H9 (cell line): ENCODE measurements around the gene CNTN2. TPM values are rescaled to one million over a fixed set of nuclear protein-coding genes. Genes with fewer than 3 reads are reported as not detected.

Experiments used
- DNase-seq: peaks from one replicate; pipeline ENCODE4 v3.0.0-alpha.2; 2017
- H2AFZ ChIP-seq: one replicate; pipeline ENCODE4 v1.6.1; 2013; ENCODE audit warnings: mild to moderate bottlenecking, low read length, control low read depth, moderate library complexity
- H2AK5ac ChIP-seq: 2 replicates; pipeline ENCODE4 v1.6.1; 2013; ENCODE audit warnings: low read length, control low read depth, mixed read lengths; ENCODE audit not compliant: insufficient read length
- H2BK120ac ChIP-seq: one replicate; pipeline ENCODE4 v1.6.1; 2013; ENCODE audit warnings: low read depth, mild to moderate bottlenecking, low read length, control low read depth, inconsistent platforms; ENCODE audit not compliant: poor library complexity, severe bottlenecking
- H2BK12ac ChIP-seq: 2 replicates; pipeline ENCODE4 v1.6.1; 2013; ENCODE audit warnings: low read length, control low read depth, mixed read lengths, low read depth; ENCODE audit not compliant: insufficient read length
- H2BK15ac ChIP-seq: 2 replicates; pipeline ENCODE4 v1.6.1; 2013; ENCODE audit warnings: low read depth, low read length, control low read depth
- H2BK20ac ChIP-seq: one replicate; pipeline ENCODE4 v1.6.1; 2013; ENCODE audit warnings: low read depth, mild to moderate bottlenecking, low read length, control low read depth, inconsistent platforms; ENCODE audit not compliant: poor library complexity, severe bottlenecking
- H2BK5ac ChIP-seq: 2 replicates; pipeline ENCODE4 v1.6.1; 2013; ENCODE audit warnings: low read length, control low read depth, mixed read lengths; ENCODE audit not compliant: insufficient read length
- H3K14ac ChIP-seq: 2 replicates; pipeline ENCODE4 v1.6.1; 2013; ENCODE audit warnings: low read length, control low read depth; ENCODE audit not compliant: insufficient read depth
- H3K18ac ChIP-seq: 2 replicates; pipeline ENCODE4 v1.6.1; 2013; ENCODE audit warnings: low read depth, mild to moderate bottlenecking, mixed read lengths, low read length, control low read depth; ENCODE audit not compliant: insufficient read length
- H3K23ac ChIP-seq: 2 replicates; pipeline ENCODE4 v1.6.1; 2013; ENCODE audit warnings: low read length, control low read depth, mixed read lengths, low read depth; ENCODE audit not compliant: insufficient read length
- H3K23me2 ChIP-seq: 2 replicates; pipeline ENCODE4 v1.6.1; 2013; ENCODE audit warnings: low read depth, mild to moderate bottlenecking, mixed read lengths, low read length, control low read depth; ENCODE audit not compliant: insufficient read length, poor library complexity, severe bottlenecking
- H3K27ac ChIP-seq: 2 replicates; pipeline ENCODE4 v1.5.1; 2013; ENCODE audit warnings: low read length, control low read depth, mixed read lengths, low read depth; ENCODE audit not compliant: insufficient read length
- H3K27me3 ChIP-seq: 2 replicates; pipeline ENCODE4 v1.6.1; 2013; ENCODE audit warnings: low read length, control low read depth, inconsistent platforms; ENCODE audit not compliant: insufficient read depth
- H3K4ac ChIP-seq: 2 replicates; pipeline ENCODE4 v1.6.1; 2013; ENCODE audit warnings: low read depth, mild to moderate bottlenecking, control low read depth, inconsistent platforms, low read length, moderate library complexity
- H3K4me1 ChIP-seq: 2 replicates; pipeline ENCODE4 v1.6.1; 2013; ENCODE audit warnings: low read length, control low read depth, inconsistent platforms; ENCODE audit not compliant: insufficient read depth
- H3K4me2 ChIP-seq: 2 replicates; pipeline ENCODE4 v1.6.1; 2013; ENCODE audit warnings: low read length, control low read depth, mixed read lengths; ENCODE audit not compliant: insufficient read length, insufficient read depth
- H3K56ac ChIP-seq: 2 replicates; pipeline ENCODE4 v1.6.1; 2013; ENCODE audit warnings: low read depth, mild to moderate bottlenecking, mixed read lengths, low read length, control low read depth; ENCODE audit not compliant: insufficient read length
- H3K79me1 ChIP-seq: 2 replicates; pipeline ENCODE4 v1.6.1; 2013; ENCODE audit warnings: low read depth, mild to moderate bottlenecking, moderate library complexity, low read length, control low read depth, inconsistent platforms; ENCODE audit not compliant: insufficient read depth, poor library complexity, severe bottlenecking
- H3K79me2 ChIP-seq: 2 replicates; pipeline ENCODE4 v1.6.1; 2013; ENCODE audit warnings: low read length, control low read depth, inconsistent platforms; ENCODE audit not compliant: insufficient read depth
- H3K9ac ChIP-seq: 2 replicates; pipeline ENCODE4 v1.6.1; 2013; ENCODE audit warnings: low read length, control low read depth, mixed read lengths; ENCODE audit not compliant: insufficient read length; ENCODE audit errors: extremely low read depth
- H3K9me3 ChIP-seq: one replicate; pipeline ENCODE4 v1.6.1; 2013; ENCODE audit warnings: low read depth, low read length, inconsistent platforms; ENCODE audit not compliant: control insufficient read depth
- H3T11ph ChIP-seq: one replicate; pipeline ENCODE4 v1.6.1; 2013; ENCODE audit warnings: mild to moderate bottlenecking, low read length, control low read depth, inconsistent platforms
- H4K20me1 ChIP-seq: one replicate; pipeline ENCODE4 v1.6.1; 2013; ENCODE audit not compliant: control insufficient read depth, insufficient read length, insufficient read depth
- H4K5ac ChIP-seq: 2 replicates; pipeline ENCODE4 v1.6.1; 2013; ENCODE audit warnings: low read depth, mild to moderate bottlenecking, mixed read lengths, low read length, control low read depth; ENCODE audit not compliant: insufficient read length
- H4K8ac ChIP-seq: replicated peaks from 2 replicates; pipeline ENCODE4 v1.6.1; 2013; ENCODE audit warnings: low read length, control low read depth, mixed read lengths, low read depth; ENCODE audit not compliant: insufficient read length
- H4K91ac ChIP-seq: 2 replicates; pipeline ENCODE4 v1.6.1; 2013; ENCODE audit warnings: low read depth, mild to moderate bottlenecking, moderate library complexity, mixed read lengths, low read length, control low read depth; ENCODE audit not compliant: insufficient read length
- H3K27ac Mint-ChIP-seq, 3 experiments: 2 replicates in 2 of 3; 3 replicates in 1 of 3; pipeline ENCODE4 v1.8.0; 2020 to 2021; ENCODE audit warnings: mixed read lengths in 3 of 3, mild to moderate bottlenecking in 1 of 3, moderate library complexity in 1 of 3
- H3K27me3 Mint-ChIP-seq: 2 replicates; pipeline ENCODE4 v1.8.0; 2021; ENCODE audit warnings: low read depth, mild to moderate bottlenecking, moderate library complexity, mixed read lengths
- H3K36me3 Mint-ChIP-seq, 3 experiments: 2 replicates in 2 of 3; 3 replicates in 1 of 3; pipeline ENCODE4 v1.8.0; 2020 to 2021; ENCODE audit warnings: low read depth in 3 of 3, mixed read lengths in 3 of 3; ENCODE audit not compliant: insufficient read depth in 1 of 3
- H3K4me1 Mint-ChIP-seq, 2 experiments: 2 replicates each; pipeline ENCODE4 v1.8.0; 2020; ENCODE audit warnings: mixed read lengths in 2 of 2
- H3K4me3 Mint-ChIP-seq, 2 experiments: 2 replicates in 1 of 2; 3 replicates in 1 of 2; pipeline ENCODE4 v1.8.0; 2020 to 2021; ENCODE audit warnings: mild to moderate bottlenecking in 2 of 2, mixed read lengths in 2 of 2, moderate library complexity in 1 of 2
- H3K9me3 Mint-ChIP-seq, 2 experiments: 2 replicates in 1 of 2; 3 replicates in 1 of 2; pipeline ENCODE4 v1.8.0; 2020; ENCODE audit warnings: mild to moderate bottlenecking in 2 of 2, mixed read lengths in 2 of 2, moderate library complexity in 1 of 2
- WGBS: extraction: QIAGEN DNeasy Blood & Tissue Kit; methylation state at CpG from one replicate; pipeline ENCODE4 v1.1.7; 2013; ENCODE audit warnings: missing lambda C conversion rate, low lambda C conversion rate, mixed read lengths; ENCODE audit not compliant: insufficient read length; ENCODE audit errors: extremely low coverage; 5-methylcytosine and 5-hydroxymethylcytosine counted together
- total RNA-seq: library from RNA; stranded (reverse); gene quantifications from 2 replicates; pipeline ENCODE4 v1.2.1, GENCODE V29; 2021
- TF ChIP-seq, protein P1 (sequence below): fragments of 200-600 bp; sonication (generic); conservative IDR thresholded peaks from 3 replicates; pipeline ENCODE4 v1.8.0; 2021; ENCODE audit warnings: antibody characterized with exemption, mild to moderate bottlenecking

The CNTN2 gene
- total RNA-seq, 1 experiment from 2014 or later, result 0.42 TPM

DNA sequence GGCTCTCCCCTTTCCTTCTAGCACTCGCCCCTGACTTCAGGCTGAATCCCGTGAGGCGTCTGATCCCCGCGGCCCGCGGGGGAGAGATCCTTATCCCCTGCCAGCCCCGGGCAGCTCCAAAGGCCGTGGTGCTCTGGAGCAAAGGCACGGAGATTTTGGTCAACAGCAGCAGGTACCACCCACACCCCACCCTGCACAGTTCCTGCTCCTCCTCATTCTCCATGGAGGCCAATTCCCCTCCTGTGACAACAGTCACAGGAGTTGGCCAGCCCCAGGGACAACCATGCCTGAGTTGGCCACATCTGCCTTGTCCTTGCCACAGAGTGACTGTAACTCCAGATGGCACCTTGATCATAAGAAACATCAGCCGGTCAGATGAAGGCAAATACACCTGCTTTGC, 21.3 kb downstream of the CNTN2 start:
- H3K9me3 Mint-ChIP-seq, result no peaks in the 10 kb centered on the region
- no peaks in the 10 kb centered on the region for H3K27me3 ChIP-seq
- no peaks in the 10 kb centered on the region for H3K36me3 Mint-ChIP-seq
- H3K9ac ChIP-seq, result no peak overlapping the region
- no peak overlapping the region for H2BK5ac ChIP-seq
- TF ChIP-seq, protein P1, sequence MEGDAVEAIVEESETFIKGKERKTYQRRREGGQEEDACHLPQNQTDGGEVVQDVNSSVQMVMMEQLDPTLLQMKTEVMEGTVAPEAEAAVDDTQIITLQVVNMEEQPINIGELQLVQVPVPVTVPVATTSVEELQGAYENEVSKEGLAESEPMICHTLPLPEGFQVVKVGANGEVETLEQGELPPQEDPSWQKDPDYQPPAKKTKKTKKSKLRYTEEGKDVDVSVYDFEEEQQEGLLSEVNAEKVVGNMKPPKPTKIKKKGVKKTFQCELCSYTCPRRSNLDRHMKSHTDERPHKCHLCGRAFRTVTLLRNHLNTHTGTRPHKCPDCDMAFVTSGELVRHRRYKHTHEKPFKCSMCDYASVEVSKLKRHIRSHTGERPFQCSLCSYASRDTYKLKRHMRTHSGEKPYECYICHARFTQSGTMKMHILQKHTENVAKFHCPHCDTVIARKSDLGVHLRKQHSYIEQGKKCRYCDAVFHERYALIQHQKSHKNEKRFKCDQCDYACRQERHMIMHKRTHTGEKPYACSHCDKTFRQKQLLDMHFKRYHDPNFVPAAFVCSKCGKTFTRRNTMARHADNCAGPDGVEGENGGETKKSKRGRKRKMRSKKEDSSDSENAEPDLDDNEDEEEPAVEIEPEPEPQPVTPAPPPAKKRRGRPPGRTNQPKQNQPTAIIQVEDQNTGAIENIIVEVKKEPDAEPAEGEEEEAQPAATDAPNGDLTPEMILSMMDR, result no peak
- H3K4me3 Mint-ChIP-seq, result no peak overlapping the region
- H3K4me2 ChIP-seq, result no peak overlapping the region
- DNase-seq, result no peak
- no peak overlapping the region for H3K4ac ChIP-seq
- H3K27ac Mint-ChIP-seq, result no peak overlapping the region
- no peak overlapping the region for H3K23ac ChIP-seq
- no peak overlapping the region for H3T11ph ChIP-seq
- no CpG with 5 or more reads among the region's 11 CpGs for WGBS
- H3K79me1 ChIP-seq, result no peaks in the 10 kb centered on the region
- no peaks in the 10 kb centered on the region for H4K20me1 ChIP-seq
- H3K9me3 ChIP-seq, result no peaks in the 10 kb centered on the region
- no peak overlapping the region for H4K91ac ChIP-seq
- no peak overlapping the region for H2BK12ac ChIP-seq
- H4K8ac ChIP-seq, result no peak overlapping the region
- no peak overlapping the region for H2BK15ac ChIP-seq
- H3K18ac ChIP-seq, result no peak overlapping the region
- no peak overlapping the region for H2AFZ ChIP-seq
- H2BK120ac ChIP-seq, result no peak overlapping the region
- H3K27me3 Mint-ChIP-seq, result peaks cover 3% of the 10 kb centered on the region; the same call in 1 of the 2 replicates
- no peak overlapping the region for H4K5ac ChIP-seq
- H3K4me1 ChIP-seq, result no peaks in the 10 kb centered on the region
- no peak overlapping the region for H3K27ac ChIP-seq
- H3K14ac ChIP-seq, result no peak overlapping the region
- no peaks in the 10 kb centered on the region for H3K79me2 ChIP-seq
- no peak overlapping the region for H2BK20ac ChIP-seq
- H3K4me1 Mint-ChIP-seq, result peaks cover 4% of the 10 kb centered on the region in 2 experiments
- H2AK5ac ChIP-seq, result no peak overlapping the region
- peaks cover 3% of the 10 kb centered on the region for H3K23me2 ChIP-seq
- no peak overlapping the region for H3K56ac ChIP-seq
